Measurements from ENCODE around the gene CCDC97. TPM values are rescaled to one million over a fixed set of nuclear protein-coding genes. Genes with fewer than 3 reads are reported as not detected.

CCDC97 gene
- total and polyA plus RNA-seq, 2 of the 8 experiments (the other 6 are each of a cell fraction or from before 2014, with no cell fraction given) = 19.8 to 27.1 TPM

- TF ChIP-seq TAF1 (IDR thresholded peaks at IDR 0.05; ENCODE audit: low read depth, low read length) (no peak), TEAD4 (IDR thresholded peaks at IDR 0.05; ENCODE audit: low read depth, low read length) (no peak)
Measured at GRCh38 chr19:41354343-41354953, 44.5 kb downstream of the CCDC97 start (continued).

Data from H1 (cell line).